Endothelial cell of umbilical vein (primary cell): ENCODE results near the gene TMEM223. TPM values are rescaled to one million over a fixed set of nuclear protein-coding genes. Genes with fewer than 3 reads are reported as not detected.

Source experiments
- BruUV-seq: library from RNA; stranded (reverse); fragments of 400-500 nt; replicated peaks from 2 replicates; lab custom pipeline; 2021; lab: Mats Ljungman, UMichigan
- CTCF ChIA-PET: fragments of 300-600, 350-600 bp; sonication (Branson Sonifier 250); formaldehyde crosslinking; loops from one replicate; lab custom pipeline; 2021; ENCODE audit warnings: antibody characterized with exemption, inconsistent platforms; lab: Charles Lee
- POLR2A ChIA-PET: fragments of 300-600, 350-600 bp; sonication (Branson Sonifier 250); formaldehyde crosslinking; loops from one replicate; lab custom pipeline; 2021; ENCODE audit warnings: antibody characterized with exemption, inconsistent platforms; lab: Charles Lee
- DNase-seq: peaks from one replicate; pipeline ENCODE4 v3.0.0-alpha.2; 2011; ENCODE audit warnings: low read depth, low spot score
- FAIRE-seq: peaks from 2 replicates; lab custom pipeline; 2011; peaks lifted over from hg19 to GRCh38; lab: Jason Lieb, UNC
- H2AFZ ChIP-seq: 2 replicates; pipeline ENCODE4 v1.6.0; 2012; ENCODE audit warnings: low read depth, low read length, control low read depth, inconsistent platforms
- H3K27ac ChIP-seq: 2 replicates; pipeline ENCODE4 v1.5.1; 2011; ENCODE audit warnings: low read depth, mild to moderate bottlenecking, control low read depth, low read length, moderate library complexity; ENCODE audit not compliant: insufficient read depth
- H3K27me3 ChIP-seq, 2 experiments: 2 replicates each; pipeline versions ENCODE4 v1.6.0 to v1.6.1; 2011; ENCODE audit warnings: low read length in 2 of 2, mixed read lengths in 1 of 2; ENCODE audit not compliant: control insufficient read depth in 2 of 2, insufficient read depth in 2 of 2
- H3K36me3 ChIP-seq, 2 experiments: 2 replicates in 1 of 2; 3 replicates in 1 of 2; pipeline ENCODE4 v1.5.1; 2011; ENCODE audit warnings: low read length in 2 of 2, mild to moderate bottlenecking in 1 of 2, moderate library complexity in 1 of 2; ENCODE audit not compliant: control insufficient read depth in 2 of 2, insufficient read depth in 2 of 2; ENCODE audit errors: extremely low read depth in 1 of 2
- H3K4me1 ChIP-seq: 3 replicates; pipeline ENCODE4 v1.5.1; 2011; ENCODE audit warnings: mild to moderate bottlenecking, low read length; ENCODE audit not compliant: control insufficient read depth, insufficient read depth; ENCODE audit errors: extremely low read depth
- H3K4me2 ChIP-seq: 2 replicates; pipeline ENCODE4 v1.6.1; 2011; ENCODE audit warnings: low read length, control low read depth, mixed read lengths; ENCODE audit not compliant: insufficient read depth
- H3K4me3 ChIP-seq, 3 experiments: fragments of 200-600 bp in 1 of 3; sonication (generic), shearing (Covaris generic) in 1 of 3; replicated peaks in 1 of 3; 2 replicates each; pipeline ENCODE4 v1.5.1; 2011 to 2016; ENCODE audit warnings: control low read depth in 3 of 3, low read length in 3 of 3, mild to moderate bottlenecking in 2 of 3, inconsistent platforms in 1 of 3, low read depth in 1 of 3, moderate library complexity in 1 of 3; ENCODE audit not compliant: insufficient read depth in 1 of 3
- H3K79me2 ChIP-seq: 2 replicates; pipeline ENCODE4 v1.6.0; 2012; ENCODE audit warnings: low read length, inconsistent platforms; ENCODE audit not compliant: control insufficient read depth, insufficient read depth
- H3K9ac ChIP-seq: replicated peaks from 2 replicates; pipeline ENCODE3; 2011; ENCODE audit warnings: low read length, control low read depth; ENCODE audit not compliant: insufficient read depth; ENCODE audit errors: extremely low read depth
- H3K9me1 ChIP-seq: replicated peaks from 3 replicates; pipeline ENCODE4 v1.6.0; 2011; ENCODE audit warnings: mild to moderate bottlenecking, low read length; ENCODE audit not compliant: control insufficient read depth, insufficient read depth; ENCODE audit errors: extremely low read depth
- H3K9me3 ChIP-seq: replicated peaks from 2 replicates; pipeline ENCODE4 v1.5.1; 2012; ENCODE audit warnings: low read length, inconsistent platforms; ENCODE audit not compliant: control insufficient read depth, insufficient read depth
- H4K20me1 ChIP-seq: replicated peaks from 2 replicates; pipeline ENCODE3; 2011; ENCODE audit warnings: mild to moderate bottlenecking, low read length; ENCODE audit not compliant: control insufficient read depth, insufficient read depth; ENCODE audit errors: extremely low read depth
- CTCF ChIP-seq, 2 donors: IDR thresholded peaks; 1 replicate in 1 of 2; 2 replicates in 1 of 2; pipeline ENCODE4 v1.5.1; 2011; ENCODE audit warnings: low read length in 2 of 2, mild to moderate bottlenecking in 2 of 2, moderate library complexity in 2 of 2, control low read depth in 1 of 2, inconsistent platforms in 1 of 2, low read depth in 1 of 2; ENCODE audit not compliant: insufficient read depth in 1 of 2; ENCODE audit errors: extremely low read depth in 1 of 2
- EZH2 ChIP-seq: IDR thresholded peaks from 2 replicates; pipeline ENCODE4 v1.6.1; 2012; ENCODE audit warnings: borderline replicate concordance, low read depth, mild to moderate bottlenecking, moderate library complexity, low read length, inconsistent platforms; ENCODE audit not compliant: severe bottlenecking
- FOS ChIP-seq: IDR thresholded peaks from 2 replicates; pipeline ENCODE4 v1.6.1; 2011; ENCODE audit warnings: mild to moderate bottlenecking, low read length, moderate library complexity, borderline replicate concordance; ENCODE audit not compliant: insufficient read depth
- GATA2 ChIP-seq: IDR thresholded peaks from 2 replicates; pipeline ENCODE4 v1.7.0; 2011; ENCODE audit warnings: low read depth, mild to moderate bottlenecking, moderate library complexity, mixed read lengths, low read length; ENCODE audit not compliant: insufficient read length, insufficient read depth
- JUN ChIP-seq: IDR thresholded peaks from 2 replicates; pipeline ENCODE4 v1.6.1; 2011; ENCODE audit warnings: borderline replicate concordance, low read depth; ENCODE audit not compliant: insufficient read length, insufficient read depth
- MAX ChIP-seq: IDR thresholded peaks from 2 replicates; pipeline ENCODE4 v1.6.1; 2011; ENCODE audit not compliant: insufficient read depth, insufficient read length
- MYC ChIP-seq: IDR thresholded peaks from one replicate; pipeline ENCODE4 v1.6.1; 2011; ENCODE audit warnings: mild to moderate bottlenecking, low read depth, low read length
- POLR2A ChIP-seq: IDR thresholded peaks from 2 replicates; pipeline ENCODE4 v1.6.1; 2012; ENCODE audit warnings: low read depth, mild to moderate bottlenecking, control low read depth, low read length
- POLR2AphosphoS5 ChIP-seq: IDR thresholded peaks from 2 replicates; pipeline ENCODE4 v1.6.1; 2012; ENCODE audit warnings: low read depth, mild to moderate bottlenecking, control low read depth, low read length, moderate library complexity; ENCODE audit not compliant: insufficient read depth
- dilution Hi-C: fragments of 300-500 bp; cut with MboI; formaldehyde crosslinking; loops from one replicate; pipeline ENCODE4 v1.15.0; 2019; ENCODE audit warnings: low sequenced_read_pairs; ENCODE audit not compliant: extremely low pct_ligation_motif_present
- intact Hi-C: fragments of 100-400 bp; cut with micrococcal nuclease; formaldehyde crosslinking; loops from one replicate; pipeline ENCODE4 v1.10.0; 2022
- polyA plus RNA-seq, 4 experiments: library from polyadenylated mRNA; depleted of rRNA in 3 of 4; stranded (reverse) in 3 of 4; unstranded in 1 of 4; fragments of >200 nt; gene quantifications; 2 replicates each; pipeline versions ENCODE4 v1.2.1 to v1.2.3, GENCODE V29; 2011 to 2012; ENCODE audit warnings: missing spikeins in 1 of 4
- total RNA-seq: library from RNA; stranded (reverse); gene quantifications from 2 replicates; pipeline ENCODE4 v1.2.3, GENCODE V29; 2021

The TMEM223 gene
- total and polyA plus RNA-seq, 2 donors (not counting 3 experiments of a cell fraction or from before 2014, with no cell fraction given), result 11.8 to 26.7 TPM

GRCh38 chr11:62831520-62832335 is 39.9 kb upstream of the TMEM223 start, which contains the start of gene STX5:
STX5 (minus strand) TSS chr11:62832051; CDS start chr11:62831243, 808 bp downstream.
- peak; percentile 24 for TF ChIP-seq MAX
- TF ChIP-seq JUN, result no peak
- no peak for TF ChIP-seq GATA2
- TF ChIP-seq POLR2A, result peak; percentile 97
- no peak for TF ChIP-seq FOS
- TF ChIP-seq POLR2AphosphoS5, result peak; percentile 11
- TF ChIP-seq CTCF (IDR thresholded peaks at IDR 0.05; ENCODE audit: extremely low read depth in 1 of 2, insufficient read depth in 1 of 2, low read depth in 1 of 2, low read length in 2 of 2), result no peak
- TF ChIP-seq EZH2, result no peak
- no peak for TF ChIP-seq MYC
- H3K9me3 ChIP-seq, result no peaks in the 10 kb centered on the region
- H3K79me2 ChIP-seq, result peaks cover 33% of the 10 kb centered on the region
- peak within 1 kb of the TSS; percentile 91 for H3K9ac ChIP-seq
- dilution Hi-C loops, result no loop called here
- H3K4me3 ChIP-seq, result peak within 1 kb of the TSS; percentile 62 to 82 (median 75)
- peaks cover 10 to 22% of the 10 kb centered on the region in 2 experiments for H3K36me3 ChIP-seq
- BruUV-seq, result no TSS peak
- H2AFZ ChIP-seq, result peak within 1 kb of the TSS; percentile 30
- H3K4me1 ChIP-seq, result peaks cover 13% of the 10 kb centered on the region
- POLR2A ChIA-PET, result interaction anchor here (0.6 to 2.2 kb wide), 13 partner anchors 9 to 1038 kb away, joined by 3 to 65 read pairs (median 5); partner anchors contain the start of genes NXF1, TMEM179B, TTC9C and WDR74
- H3K27ac ChIP-seq, result peak within 1 kb of the TSS; percentile 76
- FAIRE-seq (peak; percentile 98), DNase-seq (peak; percentile 99)
- H4K20me1 ChIP-seq, result no peaks in the 10 kb centered on the region
- CTCF ChIA-PET, result interaction anchor here (0.6 to 1.9 kb wide), 5 partner anchors 29 to 240 kb away, joined by 3 to 17 read pairs (median 5); partner anchors contain the start of genes TMEM179B and TUT1
- peak within 1 kb of the TSS; percentile 91 for H3K4me2 ChIP-seq
- no peaks in the 10 kb centered on the region for H3K27me3 ChIP-seq
- intact Hi-C loops, result loop anchor here (1.0 to 5.0 kb wide), 5 partner anchors 10 to 434 kb away; partner anchors contain the start of genes NXF1, TMEM179B and TMEM223
- H3K9me1 ChIP-seq, result no peaks in the 10 kb centered on the region
